NT2/D1 (cell line): ENCODE measurements around the gene CEP131.
A peak's percentile ranks its signal among the peaks of the same experiment; 100 is the strongest.

Experiments used
- DNase-seq: peaks from one replicate; pipeline ENCODE4 v3.0.0-alpha.2; 2011; ENCODE audit warnings: low read depth, low spot score
- H3K27me3 ChIP-seq: 2 replicates; pipeline ENCODE4 v1.6.0; 2011; ENCODE audit warnings: mild to moderate bottlenecking; ENCODE audit not compliant: insufficient read length, insufficient read depth
- H3K36me3 ChIP-seq: 2 replicates; pipeline ENCODE4 v1.6.1; 2011; ENCODE audit warnings: mild to moderate bottlenecking, low read length, mixed read lengths; ENCODE audit not compliant: insufficient read depth, insufficient read length
- H3K4me1 ChIP-seq: 2 replicates; pipeline ENCODE4 v1.5.1; 2011; ENCODE audit not compliant: insufficient read depth, insufficient read length
- H3K4me3 ChIP-seq: 2 replicates; pipeline ENCODE4 v1.5.1; 2011; ENCODE audit warnings: low read depth; ENCODE audit not compliant: insufficient read length
- H3K9ac ChIP-seq: 2 replicates; pipeline ENCODE4 v1.6.0; 2011; ENCODE audit warnings: low read depth; ENCODE audit not compliant: insufficient read length
- H3K9me3 ChIP-seq: 2 replicates; pipeline ENCODE4 v1.5.1; 2011; ENCODE audit warnings: mild to moderate bottlenecking, low read length; ENCODE audit not compliant: insufficient read depth
- SUZ12 ChIP-seq: IDR thresholded peaks from 2 replicates; pipeline ENCODE4 v1.6.1; 2011; ENCODE audit not compliant: insufficient read length, insufficient read depth; ENCODE audit errors: extremely low read depth
- YY1 ChIP-seq: IDR thresholded peaks from 2 replicates; pipeline ENCODE4 v1.6.1; 2011; ENCODE audit not compliant: insufficient read length, insufficient read depth
- ZNF274 ChIP-seq: IDR thresholded peaks from 2 replicates; pipeline ENCODE4 v1.6.1; 2011; ENCODE audit warnings: mild to moderate bottlenecking, low read depth, low read length

Gene CEP131

GRCh38 chr17:81222906-81223761, at the start of gene CEP131:
CEP131 (minus strand) TSS chr17:81222965; CDS start chr17:81220056, 2,909 bp downstream.
- Histone ChIP-seq H3K27me3 (no peaks in the 10 kb centered on the region), H3K4me3 (peak within 1 kb of the TSS; percentile 82), H3K9me3 (peaks cover 7% of the 10 kb centered on the region), H3K36me3 (peaks cover 11% of the 10 kb centered on the region), H3K4me1 (peaks cover 16% of the 10 kb centered on the region), H3K9ac (peak within 1 kb of the TSS; percentile 92)
- DNase-seq = peak; percentile 95
- no peak for TF ChIP-seq ZNF274
- no peak for TF ChIP-seq YY1
- TF ChIP-seq SUZ12 = no peak

GRCh38 chr17:81271226-81271625, 48.5 kb upstream of the CEP131 start:
- TF ChIP-seq ZNF274 (no peak), SUZ12 (no peak), YY1 (no peak)
- no peaks in the 10 kb centered on the region for H3K9me3 ChIP-seq
- no peak overlapping the region for H3K4me3 ChIP-seq
- DNase-seq = no peak
- no peaks in the 10 kb centered on the region for H3K4me1 ChIP-seq
- no peak overlapping the region for H3K9ac ChIP-seq
- no peaks in the 10 kb centered on the region for H3K27me3 ChIP-seq
- H3K36me3 ChIP-seq = peaks cover 69% of the 10 kb centered on the region

GRCh38 chr17:81270279-81270678, 47.5 kb upstream of the CEP131 start:
- H3K4me1 ChIP-seq = no peaks in the 10 kb centered on the region
- no peaks in the 10 kb centered on the region for H3K9me3 ChIP-seq
- H3K36me3 ChIP-seq = peaks cover 73% of the 10 kb centered on the region
- H3K9ac ChIP-seq = no peak overlapping the region
- TF ChIP-seq ZNF274 (no peak), SUZ12 (no peak), YY1 (no peak)
- no peak overlapping the region for H3K4me3 ChIP-seq
- no peak for DNase-seq
- H3K27me3 ChIP-seq = no peaks in the 10 kb centered on the region

- no peak for DNase-seq
- Histone ChIP-seq H3K9ac (no peak overlapping the region), H3K27me3 (no peaks in the 10 kb centered on the region), H3K4me1 (peaks cover 5% of the 10 kb centered on the region), H3K4me3 (no peak overlapping the region), H3K9me3 (no peaks in the 10 kb centered on the region), H3K36me3 (peaks cover 68% of the 10 kb centered on the region)
- TF ChIP-seq ZNF274 = no peak
- no peak for TF ChIP-seq YY1
- no peak for TF ChIP-seq SUZ12
These were observed 44.8 kb upstream of the CEP131 start for GRCh38 chr17:81267390-81268067.

- Histone ChIP-seq H3K27me3 (no peaks in the 10 kb centered on the region), H3K36me3 (peaks cover 75% of the 10 kb centered on the region), H3K9ac (no peak overlapping the region), H3K4me3 (no peak overlapping the region), H3K4me1 (peaks cover 5% of the 10 kb centered on the region), H3K9me3 (no peaks in the 10 kb centered on the region)
- no peak for DNase-seq
- no peak for TF ChIP-seq SUZ12
- TF ChIP-seq YY1 = no peak
- no peak for TF ChIP-seq ZNF274
These were observed 42.8 kb upstream of the CEP131 start for GRCh38 chr17:81265576-81265975.

GRCh38 chr17:81264640-81265039, 41.9 kb upstream of the CEP131 start:
- Histone ChIP-seq H3K4me3 (no peak overlapping the region), H3K27me3 (no peaks in the 10 kb centered on the region), H3K36me3 (peaks cover 75% of the 10 kb centered on the region), H3K4me1 (peaks cover 5% of the 10 kb centered on the region), H3K9ac (no peak overlapping the region), H3K9me3 (no peaks in the 10 kb centered on the region)
- DNase-seq = no peak
- TF ChIP-seq ZNF274 (no peak), SUZ12 (no peak), YY1 (no peak)
